GM21515 (cell line): ENCODE results near the gene EBF4.
"Not testable (repeated sequence)": the region's sequence is repeated elsewhere in the genome, so short reads cannot be mapped to it uniquely, and the experiment has no call there.

Source experiments
- ATAC-seq: cut with Tn5 transposase; IDR thresholded peaks from one replicate; pipeline ENCODE4 v1.9.1; 2021; ENCODE audit not compliant: unreplicated experiment

The EBF4 gene

DNA sequence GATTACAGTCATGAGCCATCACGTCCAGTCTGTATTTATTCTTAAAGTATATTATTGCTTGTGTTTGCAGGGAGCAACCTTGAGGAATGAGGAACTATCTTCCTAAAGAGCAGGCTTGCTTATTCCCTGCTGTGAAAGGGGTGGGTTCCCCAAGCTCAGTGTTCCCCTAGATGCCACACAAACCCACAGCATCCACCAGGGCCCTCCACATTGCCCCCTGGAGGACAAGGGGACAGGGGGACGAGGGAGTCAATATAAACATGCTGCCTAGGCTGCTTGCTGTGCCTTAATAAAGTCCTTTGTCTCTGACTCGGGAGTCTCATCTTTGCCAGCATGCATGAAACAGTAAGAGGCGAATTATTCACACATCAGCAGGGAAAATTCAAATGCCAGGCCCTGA lies 20.6 kb upstream of the EBF4 start:
- no peak for ATAC-seq

DNA sequence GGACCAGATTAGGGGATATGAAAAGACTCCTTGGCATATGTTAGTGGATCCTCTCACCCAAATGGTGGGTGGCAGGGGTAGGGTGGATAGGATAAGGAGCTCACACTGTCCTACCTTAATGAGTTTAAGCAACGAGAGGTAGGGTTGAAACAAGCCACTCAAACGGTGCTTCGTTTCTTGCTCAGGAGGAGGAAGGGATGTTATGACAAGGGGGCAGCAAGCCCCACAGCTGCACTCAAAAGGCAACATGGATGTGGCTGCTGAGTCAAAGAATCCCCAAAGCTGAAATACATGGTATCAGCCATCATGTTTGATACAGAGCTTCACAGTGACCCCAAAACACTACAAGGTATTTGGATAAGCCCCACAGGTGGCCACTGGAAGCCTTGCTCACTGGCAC lies 20.1 kb upstream of the EBF4 start:
- ATAC-seq, result no peak

DNA sequence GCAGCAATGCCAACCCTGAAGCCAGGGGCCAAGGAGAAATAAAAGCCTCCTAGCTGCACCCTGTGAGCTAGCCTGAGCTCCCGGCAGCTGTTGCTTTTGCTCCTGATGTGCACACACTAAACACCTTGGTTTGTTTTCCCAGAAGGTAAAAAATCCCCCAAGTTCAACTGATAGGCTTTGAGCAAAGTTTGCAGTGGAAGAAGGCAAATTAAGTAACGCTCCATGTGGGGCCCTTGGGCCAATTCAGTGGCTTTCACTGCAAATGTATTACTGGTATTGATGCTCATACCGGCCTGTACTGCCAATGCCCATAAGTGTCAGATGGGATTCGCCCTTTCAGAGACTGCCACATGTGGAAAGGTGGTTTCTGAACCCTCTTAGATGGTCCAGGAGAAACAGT lies 19.1 kb upstream of the EBF4 start:
- no peak for ATAC-seq

DNA sequence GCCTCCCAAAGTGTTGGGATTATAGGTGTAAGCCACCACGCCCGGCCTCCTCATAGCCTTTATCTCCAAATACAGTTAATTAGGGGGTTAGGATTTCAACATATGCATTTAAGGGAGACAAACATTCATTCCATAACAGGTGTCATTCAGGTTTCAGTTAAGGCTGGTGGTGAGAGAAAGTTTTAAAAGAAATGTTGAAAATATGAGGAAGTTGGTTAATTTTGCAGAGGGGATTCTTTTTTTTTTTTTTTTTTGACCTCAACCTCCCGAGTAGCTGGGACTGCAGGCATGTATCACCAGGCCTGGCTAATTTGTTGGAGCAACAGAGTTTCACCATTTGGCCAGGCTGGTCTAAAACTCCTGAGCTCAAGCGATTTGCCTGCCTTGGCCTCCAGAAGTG lies 12.5 kb upstream of the EBF4 start:
- ATAC-seq, result no peak

DNA sequence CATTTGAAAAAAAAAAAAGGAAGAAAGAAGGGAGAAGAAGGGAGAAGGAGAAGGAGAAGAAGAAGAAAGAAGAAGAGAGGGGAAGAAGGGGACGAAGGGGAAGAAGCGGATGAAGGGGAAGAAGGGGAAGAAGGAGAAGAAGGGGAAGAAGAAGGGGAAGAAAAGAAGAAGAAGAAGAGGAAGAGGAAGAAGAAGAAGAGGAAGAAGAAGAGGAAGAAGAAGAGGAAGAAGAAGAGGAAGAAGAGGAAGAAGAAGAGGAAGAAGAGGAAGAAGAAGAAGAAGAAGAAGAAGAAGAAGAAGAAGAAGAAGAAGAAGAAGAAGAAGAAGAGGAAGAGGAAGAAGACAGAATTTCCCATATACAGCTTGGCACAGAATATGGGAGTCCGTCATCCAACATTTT lies 10.5 kb upstream of the EBF4 start:
- ATAC-seq, result not testable (repeated sequence)

DNA sequence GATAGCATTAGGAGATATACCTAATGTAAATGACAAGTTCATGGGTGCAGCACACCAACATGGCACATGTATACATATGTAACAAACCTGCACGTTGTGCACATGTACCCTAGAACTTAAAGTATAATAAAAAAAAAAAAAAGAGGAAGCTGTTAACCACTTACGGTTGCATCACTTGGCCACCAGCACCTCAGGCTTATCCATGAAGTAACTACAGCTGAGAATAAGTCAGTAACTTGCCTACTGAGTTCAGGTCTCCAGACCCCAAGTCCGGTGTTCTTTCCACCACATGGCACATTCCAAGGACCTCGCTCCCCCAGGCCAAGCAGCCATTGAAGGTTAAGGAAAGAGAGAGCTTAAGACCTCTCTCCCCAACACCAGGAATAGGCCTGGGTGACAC lies 7.8 kb upstream of the EBF4 start:
- ATAC-seq, result not testable (repeated sequence)

DNA sequence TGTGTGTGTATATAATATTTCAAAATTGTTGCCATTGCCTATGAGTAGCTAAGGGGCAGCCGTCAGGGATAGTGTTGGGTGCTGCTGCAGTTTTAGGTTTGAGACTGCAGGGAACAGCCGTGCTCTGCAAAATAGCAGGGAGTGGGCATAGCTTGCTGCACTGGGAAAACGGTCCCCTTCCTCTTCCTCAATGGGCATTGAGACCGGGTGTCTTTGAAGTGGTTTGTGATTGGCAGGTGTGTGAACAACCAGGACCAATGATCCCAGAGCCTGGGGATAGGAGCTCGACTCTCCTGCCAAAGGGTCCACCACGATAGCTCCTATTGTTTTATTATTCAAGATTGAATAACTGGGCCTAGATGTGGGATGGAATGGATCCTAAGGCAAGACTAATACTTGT lies 5.1 kb upstream of the EBF4 start:
- no peak for ATAC-seq

DNA sequence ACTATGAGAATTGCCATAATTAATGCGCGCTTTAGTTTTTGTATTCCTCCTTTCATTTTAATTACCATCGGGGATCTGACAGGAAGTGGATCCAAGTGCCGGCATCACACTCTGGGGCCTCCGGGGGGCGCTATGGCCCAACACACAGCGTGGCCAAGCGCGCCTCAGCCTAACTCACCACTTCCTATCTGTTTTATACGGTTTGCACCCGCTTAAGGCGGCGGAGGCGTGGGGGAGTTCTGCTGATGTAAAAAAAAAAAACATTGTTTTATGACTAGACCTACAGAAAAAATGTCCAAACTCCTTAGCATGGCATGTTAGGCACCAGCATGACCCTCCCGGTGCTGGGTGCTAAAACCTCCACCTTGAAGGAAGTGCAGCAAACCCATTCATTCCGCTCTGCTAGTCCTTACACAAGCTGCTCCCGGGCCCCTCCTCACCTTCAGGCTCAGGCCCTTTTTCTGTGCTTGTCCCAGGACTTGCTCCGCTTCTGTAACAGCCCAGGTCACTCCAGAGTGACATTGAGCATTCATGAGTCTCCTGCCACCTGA lies 4.5 kb upstream of the EBF4 start:
- no peak for ATAC-seq

DNA sequence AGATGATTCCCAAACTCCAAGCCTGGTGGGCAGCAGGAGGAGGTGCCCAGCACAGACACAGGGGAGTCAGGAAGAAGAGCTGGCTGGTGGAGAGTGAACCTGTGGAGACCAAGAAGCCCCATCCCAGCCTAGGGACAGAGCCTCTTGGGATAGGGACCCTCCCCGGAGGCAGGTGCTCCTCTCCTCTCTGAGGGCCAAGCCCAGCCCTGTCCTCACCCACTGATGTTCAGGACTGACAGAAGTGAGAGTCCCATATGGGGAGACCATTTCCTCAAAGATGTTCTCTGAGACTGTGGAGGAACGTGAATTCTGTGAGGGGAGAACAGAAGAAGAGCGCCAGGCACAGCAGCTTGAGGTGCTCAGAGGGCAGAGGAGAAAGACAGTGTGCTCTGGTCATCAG lies 2.4 kb upstream of the EBF4 start:
- ATAC-seq, result no peak

DNA sequence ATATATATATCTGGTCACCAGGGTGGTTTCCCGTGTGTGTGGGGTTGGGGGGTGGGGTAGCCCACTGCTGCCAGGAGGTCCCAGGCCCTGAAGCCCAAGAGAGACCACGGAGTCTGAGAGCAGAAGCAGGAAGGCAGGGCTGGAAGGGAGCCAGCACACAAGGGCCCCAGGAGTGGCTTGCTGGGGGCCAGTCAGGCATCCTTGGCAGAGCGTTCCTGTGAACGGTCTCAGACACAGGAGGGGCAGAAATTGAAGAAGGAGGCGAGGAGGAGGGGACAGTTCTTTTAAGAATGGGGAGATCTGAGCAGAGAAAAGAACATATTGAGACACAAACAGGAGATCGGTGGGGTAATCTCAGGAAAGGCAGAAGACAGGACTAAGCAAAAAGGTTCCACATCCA lies 1.9 kb upstream of the EBF4 start:
- ATAC-seq, result no peak

DNA sequence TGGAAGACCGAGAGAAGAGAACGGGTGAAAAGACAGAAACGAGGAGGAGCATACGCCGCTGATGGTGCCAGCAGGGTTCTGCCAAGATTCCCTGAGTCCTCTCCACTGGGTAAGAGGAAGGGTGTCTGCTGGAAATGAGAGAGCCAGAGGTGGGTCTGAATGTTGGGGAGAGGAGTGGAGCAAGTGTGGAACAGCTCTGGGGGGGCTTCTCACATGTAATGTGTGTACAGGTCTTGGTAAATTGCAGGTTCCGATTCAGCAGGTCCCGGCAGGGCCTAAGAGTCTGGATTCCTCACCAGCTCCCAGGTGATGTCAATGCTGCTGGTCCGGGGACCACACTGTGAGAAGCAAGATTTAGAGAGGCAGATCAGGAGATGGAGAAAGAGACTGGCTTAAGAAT lies 1.5 kb upstream of the EBF4 start:
- ATAC-seq, result no peak

DNA sequence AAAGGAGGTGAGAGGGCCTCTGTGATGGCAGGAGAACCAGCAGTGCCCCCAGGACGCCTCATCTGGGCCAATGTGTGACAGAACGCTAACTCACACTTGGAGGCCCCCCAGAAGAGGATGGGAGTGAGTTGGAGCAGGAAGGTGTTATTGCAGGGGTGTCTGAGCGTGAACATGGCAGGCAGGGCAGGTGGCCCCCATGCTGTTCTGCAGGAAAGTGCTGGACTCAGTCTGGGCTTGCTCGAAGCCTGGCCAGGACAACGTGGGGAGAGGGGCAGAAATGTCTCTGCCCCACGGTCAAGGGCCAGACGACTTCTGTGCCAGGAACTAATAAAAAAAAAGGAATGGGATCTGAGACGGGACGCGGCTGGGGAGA lies 931 bp upstream of the EBF4 start:
- no peak for ATAC-seq

DNA sequence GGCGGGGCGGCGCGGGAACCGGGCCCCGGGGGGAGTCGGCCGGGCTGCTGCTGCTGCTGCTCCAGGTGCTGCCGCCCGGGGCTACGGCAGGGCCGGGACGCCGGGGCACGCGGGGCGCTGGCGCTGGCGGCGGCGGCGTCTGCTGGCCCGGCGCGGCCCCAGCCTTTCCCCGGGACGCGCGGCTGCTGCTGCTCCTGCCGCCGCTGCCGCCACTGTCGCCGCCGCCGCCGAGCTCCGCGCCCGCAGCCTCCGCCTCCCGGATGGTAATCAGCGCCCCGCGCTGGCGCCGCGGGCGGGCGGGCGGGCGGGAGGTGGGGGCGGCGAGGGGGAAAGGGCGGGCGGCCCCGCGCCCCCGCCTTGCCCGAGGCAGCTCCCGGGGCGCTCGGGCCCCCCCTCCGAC lies 306 bp downstream of the EBF4 start:
- no peak for ATAC-seq

DNA sequence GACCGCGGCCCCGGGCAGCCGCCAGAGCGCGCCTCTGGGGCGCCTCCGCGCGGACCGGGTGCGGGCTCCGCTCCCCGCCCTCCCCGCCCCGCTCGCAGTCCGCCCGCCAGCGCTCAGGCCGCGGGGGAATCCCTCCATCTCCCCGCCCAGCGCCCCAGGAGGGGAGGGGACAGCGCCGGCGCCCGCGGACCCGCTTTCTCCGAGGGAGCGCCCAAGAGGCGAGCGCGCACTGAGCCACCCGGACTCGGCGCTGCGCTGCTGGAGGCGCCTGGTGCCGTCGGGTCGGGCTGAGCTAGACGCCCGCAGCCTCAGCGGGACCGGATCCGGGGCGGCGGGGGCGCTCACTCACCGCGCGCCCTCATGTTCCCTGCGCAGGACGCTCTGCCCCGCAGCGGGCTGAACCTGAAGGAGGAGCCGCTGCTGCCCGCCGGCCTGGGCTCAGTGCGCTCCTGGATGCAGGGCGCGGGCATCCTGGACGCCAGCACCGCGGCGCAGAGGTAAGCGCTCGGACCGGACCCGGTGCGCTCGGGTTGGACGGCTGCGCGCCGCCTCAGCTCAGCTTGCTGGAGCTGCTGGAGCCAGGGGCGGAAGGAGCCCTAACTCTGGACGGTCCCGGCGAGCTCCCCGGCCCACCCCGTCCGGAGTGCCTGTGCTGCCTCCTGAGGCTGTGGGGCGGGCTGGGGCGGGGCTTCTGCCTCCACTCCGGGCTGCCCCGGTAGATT lies 867 bp downstream of the EBF4 start:
- no peak for ATAC-seq

DNA sequence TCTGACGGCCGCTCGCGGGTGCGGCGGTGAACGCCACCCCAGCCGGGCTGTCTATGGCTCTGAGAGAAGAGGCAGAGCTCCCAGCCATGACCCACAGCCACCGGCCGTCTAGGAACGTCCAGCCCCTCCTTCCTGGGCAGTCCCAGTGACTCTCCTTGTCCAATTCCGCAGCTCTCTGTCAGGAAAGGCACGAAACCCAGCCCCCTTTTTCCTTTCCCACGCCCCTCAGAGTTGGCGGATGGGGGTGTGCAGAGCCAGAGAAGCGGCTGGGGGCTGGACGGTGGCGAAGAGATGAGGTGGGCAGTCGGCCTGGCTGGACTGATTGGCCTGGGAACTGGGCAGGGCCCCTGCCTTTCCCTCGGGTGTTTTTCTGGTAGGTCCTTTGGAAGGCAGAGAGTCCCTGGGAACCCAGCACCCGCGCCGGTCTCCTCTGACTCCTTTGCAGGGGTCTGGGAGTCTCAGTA lies 1.5 kb downstream of the EBF4 start:
- no peak for ATAC-seq

DNA sequence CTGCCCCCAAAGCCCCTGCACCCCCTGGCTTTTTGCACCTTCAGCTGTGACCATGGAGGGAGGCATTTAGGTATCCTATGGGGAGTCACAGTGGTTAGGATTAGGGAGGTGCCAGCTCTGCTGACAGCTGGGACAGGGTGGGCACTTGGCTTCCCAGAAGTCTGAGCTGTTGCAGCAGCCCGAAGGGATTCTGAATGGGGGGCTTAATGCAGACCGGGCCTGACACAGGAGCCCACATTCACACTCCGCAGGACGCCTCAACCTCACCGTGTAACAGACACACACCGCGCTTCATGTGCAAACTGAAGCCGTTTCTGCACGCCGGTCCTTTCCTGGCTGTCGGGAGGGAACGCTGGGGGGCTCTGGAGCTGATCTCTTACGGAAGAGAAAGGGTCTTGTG lies 1.9 kb downstream of the EBF4 start:
- ATAC-seq, result no peak

DNA sequence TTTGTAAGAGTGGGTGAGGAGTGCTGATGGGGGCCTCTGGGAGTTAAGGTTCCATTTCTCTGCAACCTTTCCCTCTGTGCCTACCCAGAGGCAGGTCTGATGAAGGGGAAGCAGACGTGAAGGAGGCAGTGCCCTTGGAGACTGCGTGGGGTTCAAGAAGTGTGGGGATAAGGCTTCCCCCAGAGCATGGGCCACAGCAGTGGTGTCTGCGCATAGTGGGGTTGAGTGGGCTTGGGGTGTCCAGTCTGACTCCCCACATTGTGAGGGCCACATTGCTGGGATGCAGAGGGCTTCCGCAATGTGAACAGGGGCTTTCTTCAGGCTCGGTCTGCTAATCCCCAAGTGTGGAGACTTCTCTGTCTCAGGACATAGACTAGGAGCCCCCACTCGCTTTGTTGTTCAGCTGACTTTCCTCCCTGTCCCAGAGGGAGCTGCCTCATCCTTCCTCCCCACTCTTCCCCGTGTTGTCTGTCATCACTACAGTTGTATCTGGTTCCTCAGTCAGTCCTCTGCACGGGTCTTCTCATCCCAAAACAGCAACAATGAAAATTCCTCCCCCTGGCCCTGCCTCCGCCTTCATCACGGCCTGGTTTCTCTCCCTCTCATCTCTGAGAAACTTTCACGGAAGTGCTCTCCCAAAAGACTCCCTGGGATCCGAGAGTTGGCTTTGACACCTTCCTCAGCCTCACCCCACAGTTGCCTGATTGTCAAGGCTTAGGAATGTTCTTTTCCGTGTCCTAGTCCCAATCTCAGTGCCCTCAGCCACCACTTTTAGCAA lies 2.8 kb downstream of the EBF4 start:
- ATAC-seq, result no peak

DNA sequence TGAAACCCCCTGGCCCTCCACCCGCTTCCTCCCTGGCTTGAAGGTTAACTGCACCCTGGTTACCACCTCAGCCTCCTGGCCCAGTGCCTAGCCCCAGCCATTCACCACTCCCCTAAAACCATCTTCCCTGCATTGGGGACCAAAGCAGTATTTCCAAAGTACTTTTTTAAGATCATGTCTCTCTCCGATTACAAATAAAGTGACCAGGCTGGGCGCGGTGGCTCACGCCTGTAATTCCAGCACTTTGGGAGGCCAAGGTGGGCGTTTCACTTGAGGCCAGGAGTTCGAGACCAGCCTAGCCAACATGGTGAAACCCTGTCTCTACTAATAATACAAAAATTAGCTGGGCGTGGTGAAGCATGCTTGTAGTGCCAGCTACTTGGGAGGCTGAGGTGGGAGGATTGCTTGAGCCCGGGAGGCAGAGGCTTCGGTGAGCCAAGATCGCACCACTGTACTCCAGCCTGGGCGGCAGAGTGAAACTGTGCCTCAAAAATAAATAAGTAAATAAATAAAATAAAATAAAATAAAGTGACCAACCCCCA lies 3.5 kb downstream of the EBF4 start:
- not testable (repeated sequence) for ATAC-seq

DNA sequence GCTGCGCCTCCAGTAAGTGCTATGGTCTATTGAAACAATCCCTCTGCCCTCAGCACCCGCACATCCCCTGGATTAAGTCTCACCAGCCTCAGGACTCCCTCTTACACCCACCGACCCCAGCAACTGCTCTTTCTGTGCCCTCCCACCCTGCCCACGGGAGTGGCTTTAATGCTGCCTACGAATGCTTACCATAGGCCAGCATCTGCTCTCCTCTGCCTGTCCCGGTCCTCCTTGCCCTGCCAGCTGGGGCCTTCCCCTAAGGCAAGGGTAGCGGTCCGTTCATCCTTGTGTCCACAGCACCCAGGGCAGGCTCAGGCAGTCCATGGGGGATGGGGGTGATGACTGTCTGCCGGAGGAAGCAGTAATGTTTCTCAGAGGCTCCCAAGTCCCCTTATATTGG lies 4.1 kb downstream of the EBF4 start:
- ATAC-seq, result no peak

DNA sequence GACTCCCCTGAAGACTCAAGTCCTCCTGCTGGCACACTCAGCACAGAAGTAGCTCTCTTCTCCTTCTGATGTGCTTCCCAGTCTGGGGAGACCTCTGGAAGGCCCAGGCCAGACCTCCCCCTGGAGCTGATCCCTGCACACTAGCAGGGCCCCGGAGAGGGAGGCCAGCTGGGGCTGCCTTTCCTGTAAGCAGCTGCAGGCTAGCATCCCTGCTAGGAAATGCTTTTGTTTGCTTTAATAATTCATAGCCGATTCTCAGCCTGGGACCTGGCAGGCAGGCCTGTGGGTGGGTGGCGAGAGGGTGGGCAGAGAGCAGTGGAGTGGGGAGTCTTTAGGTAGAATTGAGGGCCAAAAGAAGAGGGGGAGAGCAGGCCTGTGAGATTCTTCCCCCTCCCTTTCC lies 5.2 kb downstream of the EBF4 start:
- ATAC-seq, result no peak

DNA sequence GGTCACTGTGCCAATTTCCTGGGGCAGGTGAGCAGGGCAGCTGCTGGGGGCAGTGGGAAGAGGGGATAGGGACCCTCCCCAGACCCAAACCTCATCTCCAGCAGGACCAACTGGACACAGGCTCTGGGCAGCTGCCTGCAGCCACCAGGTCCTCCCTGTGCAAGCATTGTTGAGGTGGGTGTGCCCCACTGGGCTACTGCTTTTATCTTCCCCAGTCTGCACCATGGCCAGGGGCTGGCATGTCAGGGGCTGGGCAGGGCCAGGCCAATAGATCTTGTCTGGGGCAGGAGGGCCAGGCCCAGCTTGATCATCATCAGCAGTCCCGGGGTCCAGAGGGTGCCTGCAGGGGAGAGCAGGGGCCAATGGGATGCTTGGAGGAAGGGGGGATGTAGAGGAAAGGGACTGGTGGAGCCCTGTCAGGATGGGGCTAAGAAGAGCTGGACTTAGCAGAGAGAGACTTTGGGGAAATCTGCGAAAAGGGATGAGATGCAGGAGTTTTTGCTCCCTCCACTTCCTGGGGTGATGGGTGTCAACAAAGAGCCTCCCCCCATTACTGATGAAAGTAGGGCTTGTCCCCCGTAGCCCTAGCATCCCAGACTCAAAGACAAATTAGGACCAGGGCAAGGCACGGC lies 5.7 kb downstream of the EBF4 start:
- no peak for ATAC-seq

DNA sequence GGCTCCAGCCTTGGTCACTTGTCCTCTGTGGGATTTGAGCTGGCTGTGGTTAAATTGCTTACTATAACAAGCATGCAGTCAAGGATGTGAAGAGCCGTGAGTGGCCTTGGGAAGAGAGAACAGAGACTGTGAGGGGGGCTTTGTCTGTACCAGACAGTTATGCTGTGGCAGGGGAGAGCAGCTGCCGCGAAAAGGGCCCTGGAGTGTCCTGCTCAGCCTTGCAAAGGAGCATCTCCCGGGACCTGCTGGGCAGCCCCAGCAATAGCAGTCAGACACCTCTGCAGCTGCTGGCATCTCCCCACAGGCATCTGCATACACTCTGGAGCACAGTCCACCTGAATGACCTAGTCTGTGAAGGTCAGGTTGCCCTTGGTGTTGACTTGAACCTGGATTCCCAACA lies 6.3 kb downstream of the EBF4 start:
- ATAC-seq, result no peak
